ENCODE data around the gene RBM19. TPM values are rescaled to one million over a fixed set of nuclear protein-coding genes. Genes with fewer than 3 reads are reported as not detected.
A peak's percentile ranks its signal among the peaks of the same experiment; 100 is the strongest.

RBM19 gene
- total and polyA plus RNA-seq, 3 donors from 2014 or later, result 28.9 to 55.4 (median 49.5) TPM

DNA sequence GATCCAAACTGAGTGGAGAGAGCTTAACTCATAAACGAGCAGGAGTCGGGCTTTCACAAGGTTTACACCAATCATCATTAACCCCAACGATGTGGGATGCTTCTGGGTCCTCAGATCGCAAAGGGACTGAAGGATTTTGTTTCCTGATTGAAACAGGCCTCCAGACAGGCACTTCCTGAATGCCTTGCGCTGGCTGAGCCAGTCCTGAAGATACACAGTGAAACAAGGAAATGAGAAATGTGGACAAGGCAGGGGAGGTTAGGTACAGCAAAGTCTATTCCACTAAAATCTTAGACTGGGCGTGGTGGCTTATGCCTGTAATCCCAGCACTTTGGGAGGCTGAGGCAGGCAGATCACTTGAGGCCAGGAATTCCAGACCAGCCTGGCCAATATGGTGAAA lies 30.7 kb downstream of the RBM19 start:
- intact Hi-C loops (cut with DNase I; ENCODE audit: low total_unique reads), result no loop called here
- Histone ChIP-seq H3K36me3 (ENCODE audit: low read depth, missing control alignments) (no peaks in the 10 kb centered on the region), H3K27me3 (no peaks in the 10 kb centered on the region), H3K27ac (no peak overlapping the region), H3K9me3 (no peaks in the 10 kb centered on the region), H3K4me1 (peaks cover 15% of the 10 kb centered on the region), H3K4me3 (no peak overlapping the region)
- WGBS, 2 donors, result 60 to 74% methylated on average over 6 of the region's 6 CpGs
- no peak for TF ChIP-seq POLR2A (IDR thresholded peaks at IDR 0.05)
- no peak for TF ChIP-seq CTCF (IDR thresholded peaks at IDR 0.05)
- DNase-seq, result no peak

- Histone ChIP-seq H3K36me3 (ENCODE audit: low read depth, missing control alignments) (no peaks in the 10 kb centered on the region), H3K4me3 (no peak overlapping the region), H3K27me3 (no peaks in the 10 kb centered on the region), H3K9me3 (no peaks in the 10 kb centered on the region), H3K4me1 (peaks cover 10% of the 10 kb centered on the region), H3K27ac (no peak overlapping the region)
- no peak for DNase-seq
- TF ChIP-seq POLR2A (IDR thresholded peaks at IDR 0.05) (no peak), CTCF (IDR thresholded peaks at IDR 0.05) (no peak)
- intact Hi-C loops (cut with DNase I; ENCODE audit: low total_unique reads), result no loop called here
- 88 to 90% methylated on average over 9 of the region's 9 CpGs for WGBS, 2 donors
Measured at GRCh38 chr12:113934946-113935345, 31.2 kb downstream of the RBM19 start.

- 89 to 92% methylated on average over 14 of the region's 14 CpGs for WGBS, 2 donors
- no peak for DNase-seq
- Histone ChIP-seq H3K4me1 (peaks cover 9% of the 10 kb centered on the region), H3K4me3 (no peak overlapping the region), H3K27ac (no peak overlapping the region), H3K36me3 (ENCODE audit: low read depth, missing control alignments) (no peaks in the 10 kb centered on the region), H3K27me3 (no peaks in the 10 kb centered on the region), H3K9me3 (no peaks in the 10 kb centered on the region)
- TF ChIP-seq POLR2A (IDR thresholded peaks at IDR 0.05), result no peak
- TF ChIP-seq CTCF (IDR thresholded peaks at IDR 0.05), result no peak
- intact Hi-C loops (cut with DNase I; ENCODE audit: low total_unique reads), result no loop called here
Measured at GRCh38 chr12:113934060-113934814, 31.9 kb downstream of the RBM19 start.

GRCh38 chr12:113933201-113933786 lies 32.8 kb downstream of the RBM19 start:
- H3K4me1 ChIP-seq, result peaks cover 9% of the 10 kb centered on the region
- no peaks in the 10 kb centered on the region for H3K36me3 ChIP-seq (ENCODE audit: low read depth, missing control alignments)
- no peaks in the 10 kb centered on the region for H3K27me3 ChIP-seq
- no peaks in the 10 kb centered on the region for H3K9me3 ChIP-seq
- no peak overlapping the region for H3K4me3 ChIP-seq
- H3K27ac ChIP-seq, result no peak overlapping the region
- 75 to 87% methylated on average over 16 to 18 of the region's 18 CpGs for WGBS, 2 donors
- DNase-seq, result peak; percentile 29
- TF ChIP-seq CTCF (IDR thresholded peaks at IDR 0.05) (no peak), POLR2A (IDR thresholded peaks at IDR 0.05) (no peak)
- intact Hi-C loops (cut with DNase I; ENCODE audit: low total_unique reads), result no loop called here
